LHCN-M2 (cell line): ENCODE measurements around the gene PRSS50. TPM values are rescaled to one million over a fixed set of nuclear protein-coding genes. Genes with fewer than 3 reads are reported as not detected.

ENCODE experiments used
- DNase-seq: peaks from one replicate; pipeline ENCODE4 v3.0.0-alpha.2; 2012; ENCODE audit warnings: low read depth
- total RNA-seq: library from RNA; depleted of rRNA; stranded (reverse); fragments of >200 nt; gene quantifications from 2 replicates; pipeline ENCODE4 v1.2.3, GENCODE V29; 2014

The PRSS50 gene
- total RNA-seq, 1 experiment from 2014 or later: not detected

- DNase-seq: no peak
These were observed 25.1 kb downstream of the PRSS50 start for GRCh38 chr3:46692566-46692990.

- DNase-seq: no peak
These were observed 26.9 kb downstream of the PRSS50 start for GRCh38 chr3:46690798-46691197.

GRCh38 chr3:46685446-46685845, 32.2 kb downstream of the PRSS50 start:
- no peak for DNase-seq

DNA sequence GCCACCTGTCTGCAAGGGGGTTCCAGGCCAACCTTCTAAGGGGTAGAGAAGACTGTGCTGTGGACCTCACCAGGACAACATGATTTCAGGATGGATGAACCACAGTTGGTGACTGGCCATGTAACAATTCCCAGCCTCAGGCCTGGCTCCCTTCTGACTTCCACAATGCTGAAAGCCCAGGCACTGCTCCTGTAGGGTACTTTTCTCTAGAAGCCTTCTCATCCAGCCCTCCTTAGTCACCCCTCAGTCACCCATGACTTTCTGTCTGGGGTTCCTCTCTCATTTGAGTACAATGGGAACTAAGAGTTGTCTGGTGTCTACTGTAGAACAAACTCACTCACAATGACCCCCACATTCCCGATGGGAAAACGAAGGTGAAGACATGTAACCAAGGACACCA, 32.8 kb downstream of the PRSS50 start:
- DNase-seq: no peak

GRCh38 chr3:46682974-46683373, 34.7 kb downstream of the PRSS50 start:
- no peak for DNase-seq

DNA sequence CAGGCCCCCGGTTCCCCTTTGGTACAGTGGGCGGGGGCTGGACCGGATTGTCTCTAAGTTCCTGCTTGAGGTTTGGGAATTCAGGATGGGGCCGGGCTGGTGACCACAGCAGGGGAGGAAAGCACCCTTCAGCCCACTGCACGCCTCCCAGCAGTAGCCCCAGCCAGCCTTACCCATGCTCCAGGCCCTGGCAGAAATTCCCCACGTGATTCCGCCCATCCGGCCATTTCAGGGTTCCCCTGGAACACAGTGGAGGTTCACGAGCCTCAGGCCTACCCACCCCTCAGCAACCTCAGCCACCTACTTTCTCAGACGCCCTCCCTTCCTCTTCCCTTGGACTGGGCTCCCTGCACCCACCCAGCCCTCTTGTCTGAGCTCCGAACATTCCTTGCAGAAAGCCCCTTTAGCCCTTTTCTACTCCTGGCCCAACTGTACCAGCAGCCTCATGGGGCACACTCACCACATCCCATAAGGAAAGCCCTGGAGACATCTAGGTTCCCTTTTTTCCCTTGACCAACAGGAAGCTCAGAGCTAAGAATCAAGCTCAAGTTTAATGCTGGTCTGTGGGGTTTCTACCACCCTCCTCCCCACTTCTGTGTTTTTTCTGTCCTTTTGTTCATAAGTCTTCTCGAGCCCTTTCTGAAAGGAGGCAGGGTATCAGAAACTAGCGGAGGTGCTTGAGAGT, 35.7 kb downstream of the PRSS50 start:
- no peak for DNase-seq

GRCh38 chr3:46681387-46681786, 36.3 kb downstream of the PRSS50 start:
- DNase-seq: no peak

GRCh38 chr3:46680298-46680826, 37.3 kb downstream of the PRSS50 start:
- no peak for DNase-seq

DNA sequence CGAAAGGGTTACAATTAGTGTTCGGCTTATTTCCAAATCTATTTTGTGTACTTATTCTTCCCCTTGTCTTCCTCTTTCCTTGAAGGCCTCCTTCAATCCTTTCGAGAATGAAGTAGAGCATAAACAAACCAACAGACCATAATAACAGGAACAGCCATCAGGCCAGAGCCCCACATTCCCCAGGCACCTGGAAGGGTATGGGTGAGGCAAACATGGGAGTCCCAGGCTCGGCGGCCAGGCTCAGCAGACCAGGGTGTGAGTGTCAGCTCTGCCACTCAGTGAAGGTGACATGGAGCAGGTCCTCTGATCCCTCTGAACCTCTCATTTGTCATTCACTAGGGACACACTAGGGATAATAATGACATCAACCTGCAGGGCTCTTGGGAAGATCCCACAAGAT, 38.0 kb downstream of the PRSS50 start:
- no peak for DNase-seq

GRCh38 chr3:46678280-46678679, 39.4 kb downstream of the PRSS50 start:
- no peak for DNase-seq

DNA sequence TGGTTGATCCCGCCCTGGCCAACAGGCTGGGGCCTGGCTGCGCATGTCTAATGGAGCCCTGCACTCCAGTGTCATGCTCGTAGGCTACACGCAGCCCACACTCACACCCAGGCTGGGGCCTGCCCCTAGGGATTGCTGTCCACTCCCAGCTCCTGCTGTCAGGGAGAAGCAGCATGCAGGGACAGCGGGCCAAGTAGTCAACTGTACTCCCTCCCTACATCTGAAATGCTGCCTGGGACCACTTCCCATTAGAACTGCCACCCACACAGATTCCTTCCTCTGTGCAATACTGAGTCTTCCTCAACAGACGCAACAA, 40.3 kb downstream of the PRSS50 start:
- no peak for DNase-seq

- no peak for DNase-seq
These were observed 40.9 kb downstream of the PRSS50 start for GRCh38 chr3:46676601-46677410.

GRCh38 chr3:46675843-46676567, 41.7 kb downstream of the PRSS50 start:
- DNase-seq: peak; percentile 79

DNA sequence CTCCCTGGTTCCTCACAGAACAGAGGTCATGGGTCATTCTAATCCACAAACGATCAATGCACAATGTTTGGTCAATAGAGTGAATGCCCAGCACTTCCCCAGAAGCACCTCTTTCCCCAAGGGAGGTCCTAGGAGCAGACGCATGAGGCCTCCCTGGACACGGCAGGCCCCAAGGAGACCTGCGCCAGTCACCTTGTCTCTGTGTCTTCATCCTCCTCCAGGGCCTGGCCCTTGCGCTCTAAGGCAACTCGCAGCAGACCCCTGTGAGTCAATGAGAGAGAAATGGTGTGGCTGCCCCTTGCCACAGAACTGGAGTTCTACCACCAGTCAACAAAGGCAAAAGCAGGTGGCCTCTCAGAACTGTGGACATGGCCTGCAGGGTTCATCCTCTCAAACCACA, 42.2 kb downstream of the PRSS50 start:
- DNase-seq: no peak

DNA sequence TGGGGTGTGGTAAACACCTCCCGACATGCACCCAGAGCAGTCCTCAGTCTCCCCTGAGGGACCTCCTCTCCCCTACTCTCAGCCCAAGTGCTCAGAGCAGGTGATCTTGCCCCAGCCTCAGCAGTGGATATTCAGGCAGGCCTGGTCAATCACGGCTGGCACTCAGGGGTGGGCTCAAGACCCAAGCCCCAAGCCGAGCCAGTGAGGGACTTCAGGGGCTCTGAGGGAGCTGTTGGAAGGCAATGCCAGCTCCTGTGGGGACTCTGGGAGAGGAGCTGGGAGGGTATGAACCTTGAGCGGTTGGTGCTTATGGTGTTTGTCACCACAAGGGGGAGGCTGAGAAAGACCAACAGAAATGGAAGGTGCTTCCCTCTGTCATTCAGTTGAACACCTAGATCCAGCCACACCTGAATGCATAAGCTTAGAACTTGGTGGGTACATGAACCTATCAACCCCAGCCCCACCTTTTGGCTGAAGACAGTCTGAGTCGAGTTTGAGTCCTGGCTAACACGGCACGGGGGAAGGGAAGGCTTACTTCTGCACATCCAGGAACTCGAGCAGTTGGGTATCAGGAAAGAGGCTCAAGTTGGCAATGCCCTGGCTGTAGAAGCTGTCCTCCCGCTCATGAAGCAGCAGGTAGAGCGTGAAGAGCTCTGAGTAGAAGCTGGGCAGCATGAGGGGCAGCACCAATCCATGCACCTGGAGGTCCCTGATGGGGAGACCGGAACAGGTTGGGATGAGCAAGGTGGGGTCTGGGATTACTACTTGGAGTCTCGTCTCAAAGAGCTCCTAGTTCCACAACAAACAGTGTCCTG, 43.4 kb downstream of the PRSS50 start:
- DNase-seq: no peak

- no peak for DNase-seq
These were observed 44.3 kb downstream of the PRSS50 start for GRCh38 chr3:46673151-46674030.

GRCh38 chr3:46672349-46672695, 45.3 kb downstream of the PRSS50 start:
- DNase-seq: no peak

DNA sequence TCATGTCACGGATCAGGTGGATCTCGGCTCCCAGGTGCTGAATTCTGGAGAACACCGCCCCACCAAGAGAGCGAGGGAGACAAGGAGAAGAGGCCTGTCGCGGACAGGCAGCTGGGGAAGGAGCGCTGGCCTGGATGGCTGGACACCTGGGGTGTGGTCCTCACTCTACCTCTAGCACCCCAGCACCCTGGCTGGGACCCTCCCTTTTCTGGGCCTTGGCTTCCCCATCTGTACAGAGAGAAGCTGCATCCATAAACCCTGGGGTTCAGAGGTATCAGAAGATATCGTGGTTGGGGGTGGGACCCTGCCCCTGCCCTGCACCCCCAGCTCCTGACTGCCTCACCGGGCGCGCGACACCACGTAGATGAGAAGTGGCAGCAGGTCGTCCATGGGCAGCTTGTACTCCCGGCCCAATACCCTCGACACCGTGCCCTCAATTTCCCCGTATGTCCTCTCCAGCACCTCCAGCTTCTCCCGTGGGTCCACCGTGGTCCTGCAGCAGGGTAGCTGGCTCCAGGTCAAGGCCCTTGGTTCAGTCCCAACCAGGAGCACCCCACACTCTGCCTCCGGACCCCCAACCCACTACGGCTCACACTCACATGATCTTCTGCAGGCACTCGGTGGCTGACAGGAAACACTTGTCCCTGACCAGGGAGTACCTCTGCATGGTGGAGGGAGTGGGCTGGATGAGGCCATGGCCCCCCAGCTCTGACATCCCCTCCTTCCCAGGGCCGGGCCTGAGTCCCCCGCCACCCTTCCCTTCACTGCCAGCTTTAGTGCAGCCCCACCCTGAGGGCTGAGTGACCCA, 45.9 kb downstream of the PRSS50 start:
- DNase-seq: no peak

DNA sequence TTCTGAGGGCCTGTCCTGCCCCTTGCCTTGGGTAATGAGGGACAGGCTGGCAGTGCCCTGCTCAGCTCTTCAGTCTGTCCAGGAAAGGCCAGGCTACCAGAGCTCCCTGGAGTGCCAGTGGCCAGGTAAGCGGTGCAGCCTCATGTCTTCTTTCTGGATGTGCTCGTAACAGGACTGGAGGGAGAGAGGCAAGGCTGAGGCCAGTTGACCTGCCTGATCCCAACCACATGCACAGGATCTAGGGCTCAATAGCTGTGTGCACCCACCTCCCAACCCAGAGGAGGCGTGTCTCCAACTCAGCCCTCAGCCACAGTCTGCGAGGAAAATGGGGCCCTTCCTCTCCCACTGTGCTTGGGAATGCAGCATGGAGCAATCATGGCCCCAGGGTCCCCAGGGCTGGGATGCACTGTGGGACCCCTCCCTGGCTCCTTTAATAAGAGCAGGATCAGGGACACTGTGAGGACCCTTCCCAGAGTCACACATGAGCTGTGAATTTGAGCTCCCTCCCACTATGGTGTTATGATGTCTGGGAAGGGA, 46.7 kb downstream of the PRSS50 start:
- DNase-seq: no peak
